HCT116 (cell line): ENCODE measurements around the gene CEND1. TPM values are rescaled to one million over a fixed set of nuclear protein-coding genes. Genes with fewer than 3 reads are reported as not detected.
A peak's percentile ranks its signal among the peaks of the same experiment; 100 is the strongest.

ENCODE experiments used
- ATAC-seq: fragments of 200-7000 bp; cut with Tn5 transposase; 2 replicates; pipeline ENCODE4 v1.9.1; 2020; ENCODE audit warnings: mild to moderate bottlenecking, moderate library complexity
- BruUV-seq: library from RNA; stranded (reverse); fragments of 400-500 nt; replicated peaks from 2 replicates; lab custom pipeline; 2021; lab: Mats Ljungman, UMichigan
- CTCF ChIA-PET: fragments of 300-600 bp; sonication (Branson Sonifier 250); formaldehyde crosslinking; loops from one replicate; lab custom pipeline; 2021; ENCODE audit warnings: antibody characterized with exemption; lab: Charles Lee
- POLR2A ChIA-PET: fragments of 300-600, 350-600 bp; sonication (Branson Sonifier 250); formaldehyde crosslinking; loops from one replicate; lab custom pipeline; 2021; ENCODE audit warnings: antibody characterized with exemption; lab: Charles Lee
- RAD21 ChIA-PET, 2 experiments: fragments of 300-600 bp; sonication (Branson Sonifier 250); formaldehyde crosslinking; loops; one replicate each; lab custom pipeline; 2023; ENCODE audit warnings: low total read pairs in 2 of 2; ENCODE audit not compliant: uncharacterized antibody in 2 of 2, unreplicated experiment in 2 of 2, low non-redundant PET in 1 of 2; lab: Charles Lee
- DNase-seq: peaks from one replicate; pipeline ENCODE4 v3.0.0-alpha.2; 2010; ENCODE audit warnings: low read depth, low spot score
- H2AFZ ChIP-seq: fragments of 200-600 bp; shearing (Covaris generic), sonication (generic); 2 replicates; pipeline ENCODE4 v1.6.1; 2017; ENCODE audit warnings: low read depth, mixed run types, mixed read lengths, antibody characterized with exemption, low read length; ENCODE audit not compliant: poor library complexity, severe bottlenecking
- H3K27ac ChIP-seq: 2 replicates; pipeline ENCODE4 v1.5.1; 2012; ENCODE audit warnings: low read depth, low read length
- H3K27me3 ChIP-seq: fragments of 200-600 bp; sonication (generic); 2 replicates; pipeline ENCODE4 v1.6.1; 2016; ENCODE audit warnings: mixed run types, low read length, mixed read lengths; ENCODE audit not compliant: insufficient read depth
- H3K36me3 ChIP-seq, 2 experiments: fragments of 200-500 bp in 1 of 2; fragments of 200-600 bp in 1 of 2; sonication (Bioruptor generic) in 1 of 2; sonication (generic) in 1 of 2; 2 replicates each; pipeline versions ENCODE4 v1.5.1 to v1.6.1; 2014 to 2016; ENCODE audit warnings: low read length in 2 of 2, inconsistent platforms in 1 of 2, mixed read lengths in 1 of 2, mixed run types in 1 of 2; ENCODE audit not compliant: insufficient read depth in 2 of 2, control insufficient read depth in 1 of 2
- H3K4me1 ChIP-seq, 2 experiments: fragments of 200-600 bp in 1 of 2; sonication (generic) in 1 of 2; 2 replicates each; pipeline versions ENCODE4 v1.5.1 to v1.6.1; 2012 to 2017; ENCODE audit warnings: low read length in 2 of 2, inconsistent platforms in 1 of 2, mild to moderate bottlenecking in 1 of 2, mixed read lengths in 1 of 2, mixed run types in 1 of 2, moderate library complexity in 1 of 2; ENCODE audit not compliant: insufficient read depth in 2 of 2, control insufficient read depth in 1 of 2
- H3K4me2 ChIP-seq: fragments of 200-600 bp; sonication (generic); 2 replicates; pipeline ENCODE4 v1.6.1; 2017; ENCODE audit warnings: mixed run types, low read length, mixed read lengths
- H3K4me3 ChIP-seq, 2 experiments: fragments of 200-600 bp in 1 of 2; sonication (generic) in 1 of 2; replicated peaks in 1 of 2; 2 replicates each; pipeline ENCODE4 v1.5.1; 2011 to 2016; ENCODE audit warnings: low read length in 2 of 2, control low read depth in 1 of 2, low read depth in 1 of 2, mild to moderate bottlenecking in 1 of 2, mixed read lengths in 1 of 2, mixed run types in 1 of 2
- H3K79me2 ChIP-seq: fragments of 200-600 bp; sonication (generic); 2 replicates; pipeline ENCODE4 v1.6.1; 2017; ENCODE audit warnings: mild to moderate bottlenecking, mixed run types, low read length, moderate library complexity, mixed read lengths; ENCODE audit not compliant: insufficient read depth
- H3K9ac ChIP-seq: fragments of 200-600 bp; sonication (generic); 2 replicates; pipeline ENCODE4 v1.6.1; 2016; ENCODE audit warnings: low read length, mixed read lengths
- H3K9me2 ChIP-seq: fragments of 200-600 bp; sonication (generic), shearing (Covaris generic); 2 replicates; pipeline ENCODE4 v1.6.1; 2017; ENCODE audit warnings: mixed run types, mild to moderate bottlenecking, moderate library complexity; ENCODE audit not compliant: insufficient read depth
- H3K9me3 ChIP-seq, 2 experiments: fragments of 200-500 bp in 1 of 2; fragments of 200-600 bp in 1 of 2; sonication (Bioruptor generic) in 1 of 2; sonication (generic) in 1 of 2; 2 replicates each; pipeline ENCODE4 v1.6.1; 2014 to 2017; ENCODE audit warnings: low read length in 2 of 2, mixed read lengths in 2 of 2, inconsistent platforms in 1 of 2, low read depth in 1 of 2, mild to moderate bottlenecking in 1 of 2, mixed run types in 1 of 2, moderate library complexity in 1 of 2; ENCODE audit not compliant: control insufficient read depth in 1 of 2, insufficient read depth in 1 of 2
- H4K20me1 ChIP-seq: fragments of 200-600 bp; sonication (generic), shearing (Covaris generic); 2 replicates; pipeline ENCODE4 v1.6.1; 2017; ENCODE audit warnings: mixed run types, mild to moderate bottlenecking, moderate library complexity; ENCODE audit not compliant: insufficient read depth
- ATF3 ChIP-seq: IDR thresholded peaks from 2 replicates; pipeline ENCODE4 v1.6.1; 2012
- CBX3 ChIP-seq: IDR thresholded peaks from 2 replicates; pipeline ENCODE4 v1.6.1; 2012; ENCODE audit warnings: low read depth
- CEBPB ChIP-seq: IDR thresholded peaks from 2 replicates; pipeline ENCODE4 v1.6.1; 2012; ENCODE audit warnings: low read depth
- EGR1 ChIP-seq: IDR thresholded peaks from 2 replicates; pipeline ENCODE4 v1.6.1; 2012; ENCODE audit warnings: low read depth
- EZH2 ChIP-seq: fragments of 200-600 bp; sonication (generic); IDR thresholded peaks from 2 replicates; pipeline ENCODE4 v1.6.1; 2017; ENCODE audit warnings: antibody characterized with exemption, mixed run types
- FOSL1 ChIP-seq: IDR thresholded peaks from 2 replicates; pipeline ENCODE4 v1.6.1; 2012; ENCODE audit warnings: low read depth
- POLR2A ChIP-seq: IDR thresholded peaks from 2 replicates; pipeline ENCODE4 v1.7.0; 2011; ENCODE audit warnings: borderline replicate concordance; ENCODE audit not compliant: insufficient read depth, insufficient read length; ENCODE audit errors: extremely low read depth
- SP1 ChIP-seq: IDR thresholded peaks from 2 replicates; pipeline ENCODE4 v1.6.1; 2012; ENCODE audit warnings: low read depth
- ZNF274 ChIP-seq: fragments of 200-500 bp; sonication (Bioruptor generic); IDR thresholded peaks from 2 replicates; pipeline ENCODE4 v1.6.1; 2014; ENCODE audit warnings: mild to moderate bottlenecking, low read depth, low read length, inconsistent platforms
- intact Hi-C: fragments of 100-400 bp; cut with micrococcal nuclease; formaldehyde crosslinking; loops from 2 replicates; pipeline ENCODE4 v1.10.0; 2022
- total RNA-seq: library from RNA; stranded (reverse); gene quantifications from one replicate; pipeline ENCODE4 v1.2.1, GENCODE V29; 2021; ENCODE audit not compliant: unreplicated experiment
- TF ChIP-seq, protein P1 (sequence below): IDR thresholded peaks from 2 replicates; pipeline ENCODE4 v1.6.1; 2012; ENCODE audit warnings: low read depth

CEND1 gene
- total RNA-seq, 1 experiment from 2014 or later = 0.27 TPM

DNA sequence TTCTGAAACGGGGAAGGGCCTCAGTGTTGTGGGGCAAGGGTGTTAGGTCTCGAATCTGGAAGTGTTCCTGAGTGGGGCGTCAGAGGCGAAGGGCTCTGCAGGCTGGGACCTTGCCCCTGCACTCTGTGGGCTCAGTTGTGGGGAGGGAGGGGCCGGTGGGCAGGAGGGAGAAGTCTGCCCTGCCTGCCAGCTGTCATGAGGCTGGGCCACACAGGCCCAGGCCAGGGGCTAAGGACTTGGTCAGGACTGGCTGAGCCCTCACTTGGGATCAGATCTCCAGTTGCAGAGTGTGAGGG lies 38.0 kb upstream of the CEND1 start, which contains the start of gene CRACR2B:
CRACR2B (plus strand) TSS at position 23 of the 296 bp plus-strand sequence. CDS start 689 bp downstream, outside the sequence.
- ATAC-seq (peak; percentile 8), DNase-seq (no peak)
- ChIA-PET CTCF (no interaction called here), POLR2A (interaction anchor here (1.4 to 2.3 kb wide), 2 partner anchors 8 to 19 kb away, joined by 6 to 16 read pairs; partner anchors contain the start of genes PNPLA2 and RPLP2), RAD21 (no interaction called here)
- Histone ChIP-seq H3K79me2 (peaks cover 9% of the 10 kb centered on the region; the same call in 1 of the 2 replicates), H3K4me1 (peaks cover 29 to 49% of the 10 kb centered on the region in 2 experiments), H2AFZ (no peak within 1 kb of the TSS), H3K36me3 (no peaks in the 10 kb centered on the region), H3K4me3 (peak within 1 kb of the TSS; percentile 51 to 65), H3K27ac (peak within 1 kb of the TSS; percentile 89), H3K9ac (peak within 1 kb of the TSS; percentile 76), H4K20me1 (no peaks in the 10 kb centered on the region), H3K4me2 (peak within 1 kb of the TSS; percentile 100), H3K27me3 (no peaks in the 10 kb centered on the region), H3K9me3 (no peaks in the 10 kb centered on the region), H3K9me2 (no peaks in the 10 kb centered on the region)
- intact Hi-C loops = no loop called here
- no TSS peak for BruUV-seq
- TF ChIP-seq CBX3 (no peak), EGR1 (no peak), ZNF274 (no peak), FOSL1 (no peak), POLR2A (no peak), SP1 (no peak), ATF3 (no peak), EZH2 (no peak), CEBPB (no peak)
- TF ChIP-seq, protein P1, sequence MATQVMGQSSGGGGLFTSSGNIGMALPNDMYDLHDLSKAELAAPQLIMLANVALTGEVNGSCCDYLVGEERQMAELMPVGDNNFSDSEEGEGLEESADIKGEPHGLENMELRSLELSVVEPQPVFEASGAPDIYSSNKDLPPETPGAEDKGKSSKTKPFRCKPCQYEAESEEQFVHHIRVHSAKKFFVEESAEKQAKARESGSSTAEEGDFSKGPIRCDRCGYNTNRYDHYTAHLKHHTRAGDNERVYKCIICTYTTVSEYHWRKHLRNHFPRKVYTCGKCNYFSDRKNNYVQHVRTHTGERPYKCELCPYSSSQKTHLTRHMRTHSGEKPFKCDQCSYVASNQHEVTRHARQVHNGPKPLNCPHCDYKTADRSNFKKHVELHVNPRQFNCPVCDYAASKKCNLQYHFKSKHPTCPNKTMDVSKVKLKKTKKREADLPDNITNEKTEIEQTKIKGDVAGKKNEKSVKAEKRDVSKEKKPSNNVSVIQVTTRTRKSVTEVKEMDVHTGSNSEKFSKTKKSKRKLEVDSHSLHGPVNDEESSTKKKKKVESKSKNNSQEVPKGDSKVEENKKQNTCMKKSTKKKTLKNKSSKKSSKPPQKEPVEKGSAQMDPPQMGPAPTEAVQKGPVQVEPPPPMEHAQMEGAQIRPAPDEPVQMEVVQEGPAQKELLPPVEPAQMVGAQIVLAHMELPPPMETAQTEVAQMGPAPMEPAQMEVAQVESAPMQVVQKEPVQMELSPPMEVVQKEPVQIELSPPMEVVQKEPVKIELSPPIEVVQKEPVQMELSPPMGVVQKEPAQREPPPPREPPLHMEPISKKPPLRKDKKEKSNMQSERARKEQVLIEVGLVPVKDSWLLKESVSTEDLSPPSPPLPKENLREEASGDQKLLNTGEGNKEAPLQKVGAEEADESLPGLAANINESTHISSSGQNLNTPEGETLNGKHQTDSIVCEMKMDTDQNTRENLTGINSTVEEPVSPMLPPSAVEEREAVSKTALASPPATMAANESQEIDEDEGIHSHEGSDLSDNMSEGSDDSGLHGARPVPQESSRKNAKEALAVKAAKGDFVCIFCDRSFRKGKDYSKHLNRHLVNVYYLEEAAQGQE = no peak
